Activated CD8-positive, alpha-beta memory T cell treated with anti-CD3 and anti-CD28 coated beads for 4 hours (primary cell): ENCODE results near the gene TRMT2B.
"Not testable (repeated sequence)": the region's sequence is repeated elsewhere in the genome, so short reads cannot be mapped to it uniquely, and the experiment has no call there.

Experiments
- DNase-seq, 2 donors: peaks; one replicate each; pipeline ENCODE4 v3.0.0-alpha.2; 2020; ENCODE audit warnings: low read depth in 2 of 2

Gene TRMT2B, protein sequence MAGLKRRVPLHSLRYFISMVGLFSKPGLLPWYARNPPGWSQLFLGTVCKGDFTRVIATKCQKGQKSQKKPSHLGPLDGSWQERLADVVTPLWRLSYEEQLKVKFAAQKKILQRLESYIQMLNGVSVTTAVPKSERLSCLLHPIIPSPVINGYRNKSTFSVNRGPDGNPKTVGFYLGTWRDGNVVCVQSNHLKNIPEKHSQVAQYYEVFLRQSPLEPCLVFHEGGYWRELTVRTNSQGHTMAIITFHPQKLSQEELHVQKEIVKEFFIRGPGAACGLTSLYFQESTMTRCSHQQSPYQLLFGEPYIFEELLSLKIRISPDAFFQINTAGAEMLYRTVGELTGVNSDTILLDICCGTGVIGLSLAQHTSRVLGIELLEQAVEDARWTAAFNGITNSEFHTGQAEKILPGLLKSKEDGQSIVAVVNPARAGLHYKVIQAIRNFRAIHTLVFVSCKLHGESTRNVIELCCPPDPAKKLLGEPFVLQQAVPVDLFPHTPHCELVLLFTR

DNA sequence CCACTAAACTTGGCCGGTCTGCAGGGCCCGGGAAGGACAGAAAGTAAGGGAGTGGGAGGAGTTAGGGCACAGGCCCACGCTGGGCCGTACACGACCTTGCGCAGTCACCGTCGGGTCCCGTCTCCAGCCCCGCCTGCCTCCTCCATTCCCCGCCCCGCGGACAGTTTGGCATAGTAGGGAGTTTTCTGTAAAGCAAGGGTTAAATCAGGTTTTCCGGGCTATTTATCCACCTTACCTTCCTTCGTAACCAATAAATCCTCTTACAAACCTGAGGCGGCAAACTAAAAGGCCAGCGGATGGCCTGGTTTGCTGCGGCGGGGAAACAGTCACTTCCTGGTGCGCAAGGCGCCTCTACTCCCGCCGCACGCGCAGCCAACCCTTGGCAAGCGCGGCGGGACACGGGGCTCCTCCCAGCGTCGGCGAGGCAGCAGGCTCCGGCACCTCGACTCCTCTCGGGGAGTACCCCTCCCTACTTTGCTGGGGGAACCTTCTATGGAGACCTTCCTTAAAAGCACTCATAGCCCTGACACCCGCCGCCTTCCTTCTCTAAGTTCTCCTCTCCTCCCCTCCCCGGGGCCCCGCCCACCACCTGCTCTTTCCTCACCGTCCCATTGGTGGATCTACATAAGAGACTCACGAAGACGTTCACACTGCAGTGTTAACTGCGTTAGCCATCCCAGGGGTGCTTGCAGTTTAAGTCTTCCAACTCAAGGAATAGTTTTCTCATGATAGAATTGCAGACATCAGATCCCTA is at the start of gene TRMT2B:
Gene TRMT2B (minus strand): TSS at position 563 of the 754 bp plus-strand sequence. CDS start 9,822 bp downstream, outside the sequence.
- DNase-seq = peak; percentile 58 to 65

DNA sequence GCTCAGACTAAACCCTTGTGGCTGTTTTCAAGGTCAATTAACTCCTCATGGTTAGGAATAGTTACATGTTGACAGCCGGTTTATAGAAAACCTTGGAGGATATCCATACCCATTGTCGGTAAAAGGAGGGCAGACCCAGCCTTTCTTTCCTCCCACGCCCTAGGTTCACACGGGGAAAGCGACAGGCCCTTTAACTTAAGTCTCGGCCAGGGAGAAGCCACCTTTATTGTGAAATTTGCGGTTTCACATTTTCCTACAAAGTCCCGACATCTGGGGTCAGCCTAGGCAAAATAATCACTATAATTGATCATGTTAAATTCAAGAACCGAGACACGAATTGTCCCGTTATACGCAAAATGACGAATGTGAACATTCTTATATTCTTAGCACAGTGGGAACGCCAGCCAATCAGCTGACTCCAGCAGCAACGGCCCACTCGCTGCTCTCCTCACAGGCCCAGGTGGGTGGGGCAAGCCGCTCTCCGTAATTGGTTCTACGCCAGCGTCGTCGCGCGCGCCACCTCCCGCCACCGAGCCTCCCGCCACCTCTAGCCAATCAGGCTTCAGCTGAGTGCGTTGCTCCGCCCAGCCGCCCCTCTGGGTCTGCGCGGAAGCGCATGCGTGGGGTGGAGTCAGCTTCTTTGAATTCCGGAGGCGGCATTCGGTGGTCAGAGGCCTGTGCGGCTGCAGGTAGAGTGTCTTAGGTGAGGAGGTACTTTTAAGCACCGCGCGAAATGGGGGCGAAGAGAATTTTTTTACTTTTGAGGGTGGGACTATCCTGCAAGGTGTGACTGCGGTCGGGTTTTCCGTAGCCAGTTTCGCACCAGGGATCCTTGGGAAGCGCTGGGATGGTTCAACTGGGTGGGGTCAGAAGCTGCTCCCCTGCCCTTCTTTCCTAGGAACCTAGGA is 45.9 kb upstream of the TRMT2B start, which contains the start of gene CENPI:
Gene CENPI (plus strand): TSS at position 659 of the 908 bp plus-strand sequence. CDS start 2,867 bp downstream, outside the sequence.
- DNase-seq = peak; percentile 86 to 88

DNA sequence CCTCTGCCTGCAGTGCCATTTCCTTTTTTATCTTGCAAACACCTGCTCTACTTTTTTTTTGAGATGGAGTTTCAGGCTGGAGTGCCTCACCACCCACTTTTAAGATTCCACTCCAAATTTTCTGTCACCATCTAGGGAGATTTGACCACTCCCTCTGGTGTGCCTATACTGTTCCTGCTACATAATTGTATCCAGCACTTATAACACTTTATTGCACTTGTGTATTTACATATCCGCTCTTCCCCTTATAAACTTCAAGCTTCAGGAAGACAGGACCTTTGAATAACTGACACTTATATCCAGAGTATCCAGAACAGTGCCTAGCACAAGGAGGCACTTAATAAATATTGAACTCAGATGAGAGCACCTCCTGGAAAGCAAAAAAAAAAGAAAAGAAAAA is 39.9 kb upstream of the TRMT2B start:
- DNase-seq = no peak

DNA sequence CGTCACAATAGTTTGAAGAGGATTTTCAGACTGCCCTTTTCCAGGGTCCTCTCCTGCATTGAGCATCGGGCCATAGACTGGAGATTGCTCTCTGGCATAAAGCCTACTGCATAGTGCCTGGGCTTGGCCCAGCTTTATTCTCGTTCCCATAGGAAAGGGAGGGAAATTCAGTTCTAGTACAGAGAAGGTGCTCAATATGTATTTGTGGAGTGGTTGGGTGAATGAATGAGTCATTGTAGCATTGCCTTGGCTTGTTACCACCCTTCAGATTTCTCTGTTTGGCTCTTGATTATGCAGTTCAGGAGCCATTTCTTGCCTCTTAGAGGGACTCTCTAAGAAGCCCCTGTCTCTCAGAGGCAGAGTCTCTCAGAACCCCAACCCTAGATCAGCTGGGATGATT is 29.3 kb upstream of the TRMT2B start:
- DNase-seq = no peak

DNA sequence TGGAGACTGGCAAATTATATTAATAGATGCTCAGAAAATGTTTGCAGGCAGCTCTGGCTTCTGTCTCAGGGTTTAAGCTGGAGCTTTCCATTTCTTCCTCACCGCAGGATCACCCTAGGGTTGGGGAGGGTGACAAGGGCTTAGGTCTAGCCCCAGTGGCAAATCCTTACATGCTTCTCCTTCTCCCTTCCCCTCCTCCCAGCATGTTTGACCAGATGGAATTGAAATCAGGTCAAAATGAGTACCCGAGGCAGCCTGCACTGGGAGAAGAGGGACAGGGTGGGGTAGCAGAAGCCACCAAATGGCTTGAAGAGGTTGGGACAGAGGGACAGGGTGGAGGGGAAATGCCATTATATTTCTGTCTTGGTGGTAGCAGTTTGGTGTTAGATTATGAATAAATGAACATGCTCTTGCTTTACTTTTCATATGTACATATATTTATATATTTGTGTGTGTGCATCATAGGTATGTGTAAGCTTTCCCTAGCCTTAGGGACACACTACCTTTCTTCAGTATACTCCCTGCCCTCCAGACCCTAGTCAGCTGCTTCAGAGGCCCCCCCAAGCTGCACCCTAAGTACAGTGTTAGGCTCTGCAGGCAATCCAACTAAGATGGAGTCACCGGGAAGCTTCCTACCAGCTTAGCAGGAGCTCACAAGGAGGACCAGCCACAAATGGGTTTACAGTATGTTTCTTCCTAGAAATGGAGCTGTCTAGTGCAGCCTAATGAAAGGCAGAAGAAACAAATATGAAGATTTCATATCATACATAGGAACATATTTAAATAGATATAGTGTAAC is 28.6 kb upstream of the TRMT2B start:
- no peak for DNase-seq

DNA sequence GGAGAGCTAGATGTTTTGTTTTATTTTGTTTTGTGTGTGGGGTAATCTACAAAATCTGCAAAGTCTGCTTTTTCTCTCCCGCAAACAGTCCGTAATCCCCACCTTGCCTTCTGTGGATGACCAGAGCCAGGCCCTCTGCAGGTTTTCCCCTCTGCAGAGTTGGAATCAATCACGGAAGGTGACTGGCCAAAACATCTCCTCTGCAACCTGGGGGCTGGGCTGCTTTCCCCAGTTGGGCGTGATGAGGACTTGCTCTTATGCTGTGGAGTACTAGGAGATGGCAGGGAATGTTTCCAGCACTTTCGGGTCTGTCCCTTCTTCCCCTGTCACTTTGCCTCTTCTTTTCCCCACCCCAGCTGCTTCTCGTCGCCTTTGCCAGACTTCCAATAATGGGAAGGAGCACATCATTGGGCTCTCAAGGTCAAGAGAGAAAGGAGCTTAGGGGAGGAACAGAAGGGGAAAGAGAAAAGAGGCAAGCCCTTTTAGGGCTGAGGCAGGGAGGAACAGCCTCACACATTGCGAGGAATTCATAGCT is 27.9 kb upstream of the TRMT2B start:
- DNase-seq = no peak

DNA sequence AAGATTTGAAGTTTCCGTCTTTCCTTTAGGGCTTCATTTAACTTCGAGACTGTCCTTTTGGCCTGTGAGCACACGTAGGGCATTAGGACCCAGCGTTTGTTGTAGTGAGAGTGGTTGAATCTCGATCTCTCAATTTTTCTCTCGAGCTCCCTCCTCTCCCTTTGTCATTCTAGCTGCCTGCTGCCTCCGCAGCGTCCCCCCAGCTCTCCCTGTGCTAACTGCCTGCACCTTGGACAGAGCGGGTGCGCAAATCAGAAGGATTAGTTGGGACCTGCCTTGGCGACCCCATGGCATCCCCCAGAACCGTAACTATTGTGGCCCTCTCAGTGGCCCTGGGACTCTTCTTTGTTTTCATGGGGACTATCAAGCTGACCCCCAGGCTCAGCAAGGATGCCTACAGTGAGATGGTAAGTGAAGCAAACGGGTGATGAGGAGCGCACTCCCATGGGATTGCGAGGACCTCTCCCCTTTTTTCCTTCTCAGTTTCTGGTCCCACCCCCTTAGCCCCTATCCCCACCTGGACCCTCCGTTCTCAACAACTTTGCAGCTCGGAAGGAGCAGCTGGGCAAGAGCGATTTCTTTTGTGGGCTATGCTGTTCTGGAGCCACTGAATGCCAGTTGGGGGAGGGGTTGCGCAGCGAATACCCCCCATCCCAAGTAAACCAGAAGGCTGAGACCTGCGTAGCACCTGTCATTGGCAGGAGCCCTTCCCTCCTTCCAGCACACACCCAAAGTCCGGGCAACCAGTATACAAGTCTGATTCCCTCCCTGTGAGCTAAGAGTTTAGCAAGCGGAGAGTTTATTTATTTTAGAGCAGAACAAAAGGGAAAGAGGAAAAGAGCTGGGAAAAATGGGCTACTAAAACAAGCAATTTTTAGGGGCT is 27.0 kb upstream of the TRMT2B start, which contains the start of gene TMEM35A:
Gene TMEM35A (plus strand): TSS at position 164 of the 883 bp plus-strand sequence. CDS start 124 bp downstream, at position 288.
- no peak for DNase-seq

DNA sequence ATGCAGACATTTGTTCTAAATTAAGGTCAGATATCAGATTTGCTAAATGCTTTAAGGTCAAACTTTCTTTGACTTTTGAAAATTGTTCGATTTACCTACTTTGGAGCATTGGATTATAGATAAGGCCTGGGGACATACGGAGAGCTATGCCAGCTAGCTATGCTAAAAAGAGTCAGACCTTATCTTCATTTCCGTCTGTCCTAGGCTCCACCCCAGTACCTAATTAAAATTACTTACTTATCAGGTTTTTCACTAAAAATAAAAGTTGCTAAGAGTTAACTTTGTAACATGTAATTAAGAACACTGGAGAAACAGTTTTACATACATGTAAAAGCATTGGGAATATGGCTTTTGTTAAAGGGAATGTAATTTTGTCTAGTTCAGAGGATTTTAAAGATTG is 19.7 kb upstream of the TRMT2B start:
- no peak for DNase-seq

DNA sequence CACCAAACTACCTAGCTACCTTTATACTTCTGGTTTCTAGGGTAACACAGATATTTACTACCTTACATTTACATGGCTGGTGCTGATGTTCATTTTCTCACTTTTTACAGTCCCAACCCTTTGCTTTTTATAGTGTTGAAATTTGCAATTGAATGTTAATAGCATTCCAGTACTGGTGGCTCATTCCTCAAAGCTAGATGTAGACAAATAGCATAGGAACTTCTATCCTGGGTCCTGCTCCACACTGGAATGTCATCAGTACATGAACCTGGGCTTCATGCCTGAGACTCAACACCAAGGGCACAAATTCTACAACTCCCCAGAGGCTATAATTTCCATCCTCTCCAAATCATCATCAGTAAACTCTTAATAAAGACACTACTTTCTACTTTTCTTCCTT is 10.3 kb upstream of the TRMT2B start:
- no peak for DNase-seq

DNA sequence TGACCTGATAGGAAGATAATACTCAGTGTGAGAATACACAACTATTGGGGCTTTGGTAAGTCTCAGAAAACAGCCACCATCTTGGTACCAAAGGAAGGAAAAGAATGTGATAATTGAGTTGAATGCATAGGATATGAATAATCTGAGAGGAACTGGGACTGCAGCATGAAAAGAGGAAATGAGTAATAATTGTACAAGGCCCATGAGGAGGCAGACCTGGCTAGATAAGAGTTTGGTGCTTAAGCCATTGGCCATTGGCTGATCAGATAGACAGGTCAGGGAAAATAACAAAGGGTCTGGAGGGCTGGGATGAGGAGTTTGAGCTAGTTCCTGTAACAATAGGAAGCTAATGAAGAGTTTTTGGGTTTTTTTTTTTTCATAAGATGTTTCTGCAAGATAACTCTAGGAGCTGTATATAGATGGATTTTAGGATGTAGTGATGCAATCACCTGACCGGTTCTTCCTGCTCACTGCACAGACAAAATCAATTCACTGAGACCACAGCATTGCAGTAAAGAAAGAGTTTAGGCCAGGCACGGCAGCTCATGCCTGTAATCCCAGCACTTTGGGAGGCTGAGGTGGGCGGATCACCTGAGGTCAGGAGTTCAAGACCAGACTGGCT is 5.3 kb upstream of the TRMT2B start:
- no peak for DNase-seq

DNA sequence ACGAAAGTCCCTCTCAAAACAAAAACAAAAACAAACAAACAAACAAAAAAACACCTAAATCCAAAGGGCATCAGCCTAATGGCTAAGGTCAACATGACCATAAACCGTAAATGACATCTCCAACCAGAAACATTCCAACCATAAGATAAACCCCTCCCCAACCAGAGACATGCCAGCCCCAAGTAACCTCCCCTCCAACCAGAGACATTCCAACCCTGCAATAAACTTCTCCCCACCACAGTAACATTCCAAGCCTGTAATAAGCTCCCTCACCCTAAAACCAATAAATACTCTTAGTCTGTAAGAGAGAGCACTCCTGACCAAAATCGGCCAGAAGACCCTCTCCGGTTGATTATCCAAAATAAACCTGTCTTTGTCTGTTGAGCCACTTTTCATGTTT is 4.6 kb upstream of the TRMT2B start:
- DNase-seq = not testable (repeated sequence)

DNA sequence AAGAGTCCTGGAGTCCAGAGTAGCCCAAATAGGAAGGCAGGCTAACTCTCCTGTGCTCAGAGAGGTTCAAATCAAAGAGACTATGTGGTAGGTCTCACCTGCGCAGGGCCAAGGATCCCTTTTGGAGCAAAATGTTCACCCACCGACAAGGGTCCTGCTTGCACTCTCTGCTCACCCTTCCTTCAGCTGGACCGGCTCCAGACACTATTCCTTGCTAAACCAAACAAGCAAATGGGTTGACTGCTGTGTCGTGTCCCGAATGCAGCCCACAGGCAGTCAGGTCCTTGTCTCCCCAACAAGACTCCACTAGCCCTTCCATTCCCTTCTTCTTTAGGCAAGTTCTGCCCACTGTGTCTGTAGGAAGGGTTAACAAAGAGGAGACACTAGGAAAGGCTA is 760 bp downstream of the TRMT2B start:
- DNase-seq = no peak

DNA sequence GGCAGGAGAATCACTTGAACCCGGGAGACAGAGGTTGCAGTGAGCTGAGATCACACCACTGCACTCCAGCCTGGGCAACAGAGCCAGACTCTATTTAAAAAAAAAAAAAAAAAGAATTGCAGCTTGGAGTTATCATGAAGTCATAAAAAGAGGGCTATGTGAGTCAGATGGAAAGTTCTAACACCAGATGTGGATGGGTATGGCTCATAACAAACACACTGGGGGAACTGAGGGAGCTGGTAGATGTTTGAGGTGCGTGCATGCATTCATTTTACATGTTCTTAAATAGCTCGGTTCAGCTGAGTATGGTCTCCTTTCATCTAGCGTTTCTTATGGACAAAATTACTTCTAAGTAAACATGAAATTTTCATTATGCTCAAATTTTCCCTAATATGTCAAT is 11.7 kb downstream of the TRMT2B start:
- DNase-seq = no peak

DNA sequence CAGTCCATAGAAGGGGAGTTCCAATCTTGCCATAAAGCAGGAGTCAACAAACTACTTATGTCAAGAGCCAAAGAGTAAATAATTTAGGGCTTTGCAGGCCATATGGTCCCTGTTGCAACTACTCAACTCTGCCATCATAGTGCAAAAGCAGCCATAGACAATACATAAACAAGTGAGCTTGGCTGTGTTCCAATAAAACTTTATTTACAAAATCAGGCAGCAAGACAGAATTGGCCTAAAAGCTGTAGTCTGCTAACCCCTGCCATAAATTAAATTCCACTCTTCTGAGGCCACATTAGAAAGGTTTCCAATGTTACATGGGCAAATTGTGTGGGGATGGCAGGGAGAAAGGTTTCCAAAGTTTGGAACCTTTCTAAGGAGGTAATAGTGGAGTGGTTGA is 14.7 kb downstream of the TRMT2B start:
- DNase-seq = no peak

DNA sequence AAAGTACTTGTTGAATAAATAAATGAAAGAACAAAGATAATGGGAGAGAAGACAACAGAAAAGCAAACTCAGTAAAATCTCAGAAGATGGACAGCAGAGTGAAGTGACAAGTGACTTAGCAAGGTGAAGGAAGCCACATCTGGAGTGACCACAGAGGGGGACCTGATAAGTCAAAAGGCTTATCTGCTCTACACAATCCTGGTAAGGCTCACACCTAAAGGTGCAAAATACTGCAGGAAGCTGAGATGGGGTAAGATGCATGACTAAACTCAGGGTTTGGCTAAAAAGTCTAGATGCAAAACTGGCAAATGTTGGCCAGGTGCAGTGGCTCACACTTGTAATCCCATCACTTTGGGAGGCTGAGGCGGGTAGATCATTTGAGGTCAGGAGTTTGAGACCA is 22.2 kb downstream of the TRMT2B start:
- DNase-seq = no peak

DNA sequence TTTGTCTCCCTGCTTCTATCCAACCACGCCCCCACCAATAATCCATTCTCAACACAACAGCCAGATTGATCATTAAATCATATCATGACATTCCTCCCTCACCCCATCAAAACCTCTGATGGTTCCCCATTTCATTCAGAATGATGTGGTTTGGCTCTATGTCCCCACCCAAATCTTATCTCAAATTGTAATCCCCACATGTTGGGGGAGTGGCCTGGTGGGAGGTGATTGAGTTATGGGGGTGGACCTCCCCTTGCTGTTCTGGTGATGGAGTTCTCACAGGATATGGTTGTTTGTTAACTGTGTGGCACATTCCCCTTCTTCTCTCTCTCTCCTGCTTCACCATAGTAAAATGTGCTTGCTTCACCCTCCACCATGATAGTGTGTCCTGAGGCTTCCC is 23.3 kb downstream of the TRMT2B start:
- no peak for DNase-seq

DNA sequence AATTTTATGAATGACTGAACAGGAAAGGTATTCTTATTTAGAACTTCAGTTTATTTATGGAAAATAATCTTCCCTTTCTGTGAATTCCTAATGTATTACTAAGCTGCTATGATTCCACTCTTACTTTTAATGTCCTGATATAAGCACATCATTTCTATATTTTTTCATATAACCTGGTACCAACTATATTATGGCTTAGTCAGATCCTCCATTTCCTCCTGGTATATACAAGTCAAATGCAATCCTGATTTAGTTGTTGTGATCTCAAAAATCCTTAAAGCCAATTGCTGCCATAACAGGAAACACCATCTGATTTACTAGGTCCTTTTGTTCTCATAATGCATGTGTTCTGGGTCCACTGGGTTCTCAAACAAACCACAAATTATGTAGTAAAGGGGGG is 26.8 kb downstream of the TRMT2B start:
- DNase-seq = no peak

DNA sequence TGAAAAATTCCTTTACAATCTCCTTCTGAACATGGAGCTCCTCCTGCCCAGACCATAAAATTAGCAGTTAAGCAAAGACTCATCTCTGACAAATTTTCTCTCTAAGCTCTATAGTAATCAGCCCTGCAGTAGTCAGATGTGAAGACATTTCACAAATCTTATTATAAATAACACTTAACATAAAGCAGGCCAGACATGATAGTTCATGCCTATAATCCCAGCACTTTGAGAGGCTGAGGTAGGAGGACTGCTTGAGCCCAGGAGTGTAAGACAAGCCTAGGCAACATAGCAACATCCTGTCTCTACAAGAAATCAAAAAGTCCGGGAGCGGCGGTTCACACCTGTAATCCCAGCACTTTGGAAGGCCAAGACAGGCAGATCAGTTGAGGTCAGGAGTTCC is 29.9 kb downstream of the TRMT2B start:
- DNase-seq = no peak

DNA sequence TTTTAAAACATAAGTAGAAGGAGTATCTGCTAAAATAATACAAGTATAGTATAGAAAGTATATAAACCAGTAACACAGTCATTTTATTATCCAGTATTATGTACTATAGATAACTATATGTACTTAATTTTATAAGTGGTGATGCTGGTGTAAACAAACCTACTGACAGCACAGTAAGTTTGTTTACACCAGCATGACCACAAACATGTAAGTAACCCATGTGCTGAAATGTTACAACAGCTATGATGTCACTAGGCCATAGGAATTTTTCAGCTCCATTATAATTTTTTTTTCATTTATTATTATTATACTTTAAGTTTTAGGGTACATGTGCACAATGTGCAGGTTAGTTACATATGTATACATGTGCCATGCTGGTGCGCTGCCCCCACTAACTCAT is 39.9 kb downstream of the TRMT2B start:
- DNase-seq = not testable (repeated sequence)
